Vagina (tissue), 2 donors: ENCODE measurements around the gene YIPF6. TPM values are rescaled to one million over a fixed set of nuclear protein-coding genes. Genes with fewer than 3 reads are reported as not detected.

ENCODE experiments used
- DNase-seq, 2 donors: peaks; one replicate each; pipeline ENCODE4 v3.0.0-alpha.2; 2017; ENCODE audit errors: extremely low spot score in 2 of 2
- H3K27ac ChIP-seq: fragments of 200-600 bp; sonication (generic); one replicate; pipeline ENCODE4 v1.5.1; 2019
- H3K27me3 ChIP-seq: fragments of 200-600 bp; sonication (generic); one replicate; pipeline ENCODE4 v1.5.1; 2019
- H3K36me3 ChIP-seq, 2 donors: fragments of 200-600 bp; sonication (generic); one replicate each; pipeline ENCODE4 v1.5.1; 2017 to 2019
- H3K4me1 ChIP-seq: fragments of 200-600 bp; sonication (generic); one replicate; pipeline ENCODE4 v1.5.1; 2019
- H3K4me3 ChIP-seq, 2 donors: fragments of 200-600 bp; sonication (generic); 1 replicate in 1 of 2; 2 replicates in 1 of 2; pipeline ENCODE4 v1.5.1; 2016 to 2019
- H3K9me3 ChIP-seq: fragments of 200-600 bp; sonication (generic); one replicate; pipeline ENCODE4 v1.5.1; 2019
- CTCF ChIP-seq, 3 experiments: fragments of 450-650 bp in 2 of 3; fragments of 200-600 bp in 1 of 3; sonication (generic) in 1 of 3; IDR thresholded peaks; one replicate each; pipeline ENCODE4 v1.5.1; 2017 to 2019; ENCODE audit warnings: antibody characterized with exemption in 3 of 3, mild to moderate bottlenecking in 2 of 3, moderate library complexity in 2 of 3
- POLR2A ChIP-seq, 2 donors: fragments of 450-650 bp; IDR thresholded peaks; one replicate each; pipeline ENCODE4 v1.6.1; 2017; ENCODE audit warnings: antibody characterized with exemption in 2 of 2, mild to moderate bottlenecking in 2 of 2, moderate library complexity in 2 of 2
- POLR2AphosphoS5 ChIP-seq, 2 donors: sonication (generic); formaldehyde crosslinking; IDR thresholded peaks; one replicate each; pipeline ENCODE4 v1.9.0; 2017; ENCODE audit warnings: antibody characterized with exemption in 2 of 2, mild to moderate bottlenecking in 2 of 2, low read depth in 1 of 2; ENCODE audit not compliant: insufficient read depth in 1 of 2
- intact Hi-C: fragments of 100-400 bp; cut with DNase I; formaldehyde crosslinking; loops from one replicate; pipeline ENCODE4 v1.15.1; 2023
- total RNA-seq: library from RNA; depleted of rRNA; stranded (reverse); fragments of >200 nt; gene quantifications from one replicate; pipeline ENCODE4 v1.2.3, GENCODE V29; 2016

YIPF6 gene
- total RNA-seq, 1 donor from 2014 or later = 19.2 TPM

GRCh38 chrX:68532831-68533533 lies 34.1 kb downstream of the YIPF6 start:
- Histone ChIP-seq H3K9me3 (no peaks in the 10 kb centered on the region), H3K27me3 (no peaks in the 10 kb centered on the region), H3K4me3 (no peak overlapping the region), H3K27ac (no peak overlapping the region), H3K4me1 (no peaks in the 10 kb centered on the region), H3K36me3 (peaks cover 0 to 5% of the 10 kb centered on the region in 2 donors)
- intact Hi-C loops = no loop called here
- no peak for DNase-seq
- TF ChIP-seq POLR2AphosphoS5 (IDR thresholded peaks at IDR 0.05; ENCODE audit: insufficient read depth in 1 of 2, low read depth in 1 of 2) = no peak
- no peak for TF ChIP-seq CTCF (IDR thresholded peaks at IDR 0.05)
- TF ChIP-seq POLR2A (IDR thresholded peaks at IDR 0.05) = no peak

GRCh38 chrX:68533656-68534055 lies 34.8 kb downstream of the YIPF6 start:
- no peak for TF ChIP-seq POLR2A (IDR thresholded peaks at IDR 0.05)
- TF ChIP-seq CTCF (IDR thresholded peaks at IDR 0.05) = no peak
- no peak for TF ChIP-seq POLR2AphosphoS5 (IDR thresholded peaks at IDR 0.05; ENCODE audit: insufficient read depth in 1 of 2, low read depth in 1 of 2)
- Histone ChIP-seq H3K27ac (no peak overlapping the region), H3K36me3 (peaks cover 0 to 5% of the 10 kb centered on the region in 2 donors), H3K4me3 (no peak overlapping the region), H3K4me1 (no peaks in the 10 kb centered on the region), H3K9me3 (no peaks in the 10 kb centered on the region), H3K27me3 (no peaks in the 10 kb centered on the region)
- intact Hi-C loops = no loop called here
- no peak for DNase-seq

GRCh38 chrX:68534691-68535090 lies 35.8 kb downstream of the YIPF6 start:
- H3K27ac ChIP-seq = no peak overlapping the region
- no peaks in the 10 kb centered on the region for H3K27me3 ChIP-seq
- TF ChIP-seq POLR2AphosphoS5 (IDR thresholded peaks at IDR 0.05; ENCODE audit: insufficient read depth in 1 of 2, low read depth in 1 of 2) (no peak), POLR2A (IDR thresholded peaks at IDR 0.05) (no peak), CTCF (IDR thresholded peaks at IDR 0.05) (no peak)
- H3K4me3 ChIP-seq = no peak overlapping the region
- no peaks in the 10 kb centered on the region for H3K4me1 ChIP-seq
- no peak for DNase-seq
- no peaks in the 10 kb centered on the region for H3K9me3 ChIP-seq
- intact Hi-C loops = no loop called here
- peaks cover 0 to 5% of the 10 kb centered on the region in 2 donors for H3K36me3 ChIP-seq

- H3K27me3 ChIP-seq = no peaks in the 10 kb centered on the region
- peaks cover 0 to 5% of the 10 kb centered on the region in 2 donors for H3K36me3 ChIP-seq
- no peak overlapping the region for H3K27ac ChIP-seq
- H3K9me3 ChIP-seq = no peaks in the 10 kb centered on the region
- intact Hi-C loops = no loop called here
- TF ChIP-seq POLR2AphosphoS5 (IDR thresholded peaks at IDR 0.05; ENCODE audit: insufficient read depth in 1 of 2, low read depth in 1 of 2) = no peak
- no peak for TF ChIP-seq CTCF (IDR thresholded peaks at IDR 0.05)
- TF ChIP-seq POLR2A (IDR thresholded peaks at IDR 0.05) = no peak
- no peak overlapping the region for H3K4me3 ChIP-seq
- H3K4me1 ChIP-seq = no peaks in the 10 kb centered on the region
- no peak for DNase-seq
Measured at GRCh38 chrX:68536429-68536828, 37.6 kb downstream of the YIPF6 start.

GRCh38 chrX:68536884-68537283 lies 38.0 kb downstream of the YIPF6 start:
- intact Hi-C loops = no loop called here
- DNase-seq = no peak
- Histone ChIP-seq H3K9me3 (no peaks in the 10 kb centered on the region), H3K27ac (no peak overlapping the region), H3K4me3 (no peak overlapping the region), H3K27me3 (no peaks in the 10 kb centered on the region), H3K4me1 (no peaks in the 10 kb centered on the region), H3K36me3 (peaks cover 0 to 5% of the 10 kb centered on the region in 2 donors)
- TF ChIP-seq CTCF (IDR thresholded peaks at IDR 0.05) (no peak), POLR2AphosphoS5 (IDR thresholded peaks at IDR 0.05; ENCODE audit: insufficient read depth in 1 of 2, low read depth in 1 of 2) (no peak), POLR2A (IDR thresholded peaks at IDR 0.05) (no peak)
